H9 (cell line): ENCODE results near the gene TUBA8. TPM values are rescaled to one million over a fixed set of nuclear protein-coding genes. Genes with fewer than 3 reads are reported as not detected.
"Not testable (repeated sequence)": the region's sequence is repeated elsewhere in the genome, so short reads cannot be mapped to it uniquely, and the experiment has no call there.

Source experiments
- DNase-seq: peaks from one replicate; pipeline ENCODE4 v3.0.0-alpha.2; 2017
- H2AFZ ChIP-seq: one replicate; pipeline ENCODE4 v1.6.1; 2013; ENCODE audit warnings: mild to moderate bottlenecking, low read length, control low read depth, moderate library complexity
- H2AK5ac ChIP-seq: 2 replicates; pipeline ENCODE4 v1.6.1; 2013; ENCODE audit warnings: low read length, control low read depth, mixed read lengths; ENCODE audit not compliant: insufficient read length
- H2BK120ac ChIP-seq: one replicate; pipeline ENCODE4 v1.6.1; 2013; ENCODE audit warnings: low read depth, mild to moderate bottlenecking, low read length, control low read depth, inconsistent platforms; ENCODE audit not compliant: poor library complexity, severe bottlenecking
- H2BK12ac ChIP-seq: 2 replicates; pipeline ENCODE4 v1.6.1; 2013; ENCODE audit warnings: low read length, control low read depth, mixed read lengths, low read depth; ENCODE audit not compliant: insufficient read length
- H2BK15ac ChIP-seq: 2 replicates; pipeline ENCODE4 v1.6.1; 2013; ENCODE audit warnings: low read depth, low read length, control low read depth
- H2BK20ac ChIP-seq: one replicate; pipeline ENCODE4 v1.6.1; 2013; ENCODE audit warnings: low read depth, mild to moderate bottlenecking, low read length, control low read depth, inconsistent platforms; ENCODE audit not compliant: poor library complexity, severe bottlenecking
- H2BK5ac ChIP-seq: 2 replicates; pipeline ENCODE4 v1.6.1; 2013; ENCODE audit warnings: low read length, control low read depth, mixed read lengths; ENCODE audit not compliant: insufficient read length
- H3K14ac ChIP-seq: 2 replicates; pipeline ENCODE4 v1.6.1; 2013; ENCODE audit warnings: low read length, control low read depth; ENCODE audit not compliant: insufficient read depth
- H3K18ac ChIP-seq: 2 replicates; pipeline ENCODE4 v1.6.1; 2013; ENCODE audit warnings: low read depth, mild to moderate bottlenecking, mixed read lengths, low read length, control low read depth; ENCODE audit not compliant: insufficient read length
- H3K23ac ChIP-seq: 2 replicates; pipeline ENCODE4 v1.6.1; 2013; ENCODE audit warnings: low read length, control low read depth, mixed read lengths, low read depth; ENCODE audit not compliant: insufficient read length
- H3K23me2 ChIP-seq: 2 replicates; pipeline ENCODE4 v1.6.1; 2013; ENCODE audit warnings: low read depth, mild to moderate bottlenecking, mixed read lengths, low read length, control low read depth; ENCODE audit not compliant: insufficient read length, poor library complexity, severe bottlenecking
- H3K27ac ChIP-seq: 2 replicates; pipeline ENCODE4 v1.5.1; 2013; ENCODE audit warnings: low read length, control low read depth, mixed read lengths, low read depth; ENCODE audit not compliant: insufficient read length
- H3K27me3 ChIP-seq: 2 replicates; pipeline ENCODE4 v1.6.1; 2013; ENCODE audit warnings: low read length, control low read depth, inconsistent platforms; ENCODE audit not compliant: insufficient read depth
- H3K4ac ChIP-seq: 2 replicates; pipeline ENCODE4 v1.6.1; 2013; ENCODE audit warnings: low read depth, mild to moderate bottlenecking, control low read depth, inconsistent platforms, low read length, moderate library complexity
- H3K4me1 ChIP-seq: 2 replicates; pipeline ENCODE4 v1.6.1; 2013; ENCODE audit warnings: low read length, control low read depth, inconsistent platforms; ENCODE audit not compliant: insufficient read depth
- H3K4me2 ChIP-seq: 2 replicates; pipeline ENCODE4 v1.6.1; 2013; ENCODE audit warnings: low read length, control low read depth, mixed read lengths; ENCODE audit not compliant: insufficient read length, insufficient read depth
- H3K56ac ChIP-seq: 2 replicates; pipeline ENCODE4 v1.6.1; 2013; ENCODE audit warnings: low read depth, mild to moderate bottlenecking, mixed read lengths, low read length, control low read depth; ENCODE audit not compliant: insufficient read length
- H3K79me1 ChIP-seq: 2 replicates; pipeline ENCODE4 v1.6.1; 2013; ENCODE audit warnings: low read depth, mild to moderate bottlenecking, moderate library complexity, low read length, control low read depth, inconsistent platforms; ENCODE audit not compliant: insufficient read depth, poor library complexity, severe bottlenecking
- H3K79me2 ChIP-seq: 2 replicates; pipeline ENCODE4 v1.6.1; 2013; ENCODE audit warnings: low read length, control low read depth, inconsistent platforms; ENCODE audit not compliant: insufficient read depth
- H3K9ac ChIP-seq: 2 replicates; pipeline ENCODE4 v1.6.1; 2013; ENCODE audit warnings: low read length, control low read depth, mixed read lengths; ENCODE audit not compliant: insufficient read length; ENCODE audit errors: extremely low read depth
- H3K9me3 ChIP-seq: one replicate; pipeline ENCODE4 v1.6.1; 2013; ENCODE audit warnings: low read depth, low read length, inconsistent platforms; ENCODE audit not compliant: control insufficient read depth
- H3T11ph ChIP-seq: one replicate; pipeline ENCODE4 v1.6.1; 2013; ENCODE audit warnings: mild to moderate bottlenecking, low read length, control low read depth, inconsistent platforms
- H4K20me1 ChIP-seq: one replicate; pipeline ENCODE4 v1.6.1; 2013; ENCODE audit not compliant: control insufficient read depth, insufficient read length, insufficient read depth
- H4K5ac ChIP-seq: 2 replicates; pipeline ENCODE4 v1.6.1; 2013; ENCODE audit warnings: low read depth, mild to moderate bottlenecking, mixed read lengths, low read length, control low read depth; ENCODE audit not compliant: insufficient read length
- H4K8ac ChIP-seq: replicated peaks from 2 replicates; pipeline ENCODE4 v1.6.1; 2013; ENCODE audit warnings: low read length, control low read depth, mixed read lengths, low read depth; ENCODE audit not compliant: insufficient read length
- H4K91ac ChIP-seq: 2 replicates; pipeline ENCODE4 v1.6.1; 2013; ENCODE audit warnings: low read depth, mild to moderate bottlenecking, moderate library complexity, mixed read lengths, low read length, control low read depth; ENCODE audit not compliant: insufficient read length
- H3K27ac Mint-ChIP-seq, 3 experiments: 2 replicates in 2 of 3; 3 replicates in 1 of 3; pipeline ENCODE4 v1.8.0; 2020 to 2021; ENCODE audit warnings: mixed read lengths in 3 of 3, mild to moderate bottlenecking in 1 of 3, moderate library complexity in 1 of 3
- H3K27me3 Mint-ChIP-seq: 2 replicates; pipeline ENCODE4 v1.8.0; 2021; ENCODE audit warnings: low read depth, mild to moderate bottlenecking, moderate library complexity, mixed read lengths
- H3K36me3 Mint-ChIP-seq, 3 experiments: 2 replicates in 2 of 3; 3 replicates in 1 of 3; pipeline ENCODE4 v1.8.0; 2020 to 2021; ENCODE audit warnings: low read depth in 3 of 3, mixed read lengths in 3 of 3; ENCODE audit not compliant: insufficient read depth in 1 of 3
- H3K4me1 Mint-ChIP-seq, 2 experiments: 2 replicates each; pipeline ENCODE4 v1.8.0; 2020; ENCODE audit warnings: mixed read lengths in 2 of 2
- H3K4me3 Mint-ChIP-seq, 2 experiments: 2 replicates in 1 of 2; 3 replicates in 1 of 2; pipeline ENCODE4 v1.8.0; 2020 to 2021; ENCODE audit warnings: mild to moderate bottlenecking in 2 of 2, mixed read lengths in 2 of 2, moderate library complexity in 1 of 2
- H3K9me3 Mint-ChIP-seq, 2 experiments: 2 replicates in 1 of 2; 3 replicates in 1 of 2; pipeline ENCODE4 v1.8.0; 2020; ENCODE audit warnings: mild to moderate bottlenecking in 2 of 2, mixed read lengths in 2 of 2, moderate library complexity in 1 of 2
- WGBS: extraction: QIAGEN DNeasy Blood & Tissue Kit; methylation state at CpG from one replicate; pipeline ENCODE4 v1.1.7; 2013; ENCODE audit warnings: missing lambda C conversion rate, low lambda C conversion rate, mixed read lengths; ENCODE audit not compliant: insufficient read length; ENCODE audit errors: extremely low coverage; 5-methylcytosine and 5-hydroxymethylcytosine counted together
- total RNA-seq: library from RNA; stranded (reverse); gene quantifications from 2 replicates; pipeline ENCODE4 v1.2.1, GENCODE V29; 2021
- TF ChIP-seq, protein P1 (sequence below): fragments of 200-600 bp; sonication (generic); conservative IDR thresholded peaks from 3 replicates; pipeline ENCODE4 v1.8.0; 2021; ENCODE audit warnings: antibody characterized with exemption, mild to moderate bottlenecking

TUBA8 gene
- total RNA-seq, 1 experiment from 2014 or later, result 2.0 TPM

DNA sequence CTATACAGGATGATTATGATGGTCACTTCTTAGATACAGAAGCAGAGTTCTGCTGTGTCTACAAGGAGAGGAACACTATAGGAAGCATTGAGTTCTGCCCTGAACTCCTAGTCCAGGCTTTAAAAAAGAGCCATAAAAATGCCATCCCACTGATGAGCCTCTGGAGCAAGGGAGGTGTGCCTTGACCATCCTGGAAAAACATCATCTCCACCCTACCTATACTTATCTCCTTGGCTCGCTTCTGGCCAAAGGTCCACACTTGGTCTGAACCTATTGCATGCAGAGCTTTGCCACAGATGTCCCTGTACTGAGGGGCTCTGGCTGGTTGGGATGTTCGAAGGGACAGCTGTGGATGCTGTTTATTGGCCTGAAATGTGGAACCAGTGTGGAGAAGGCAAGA lies 37.1 kb upstream of the TUBA8 start:
- Histone ChIP-seq H3K4me1 (no peaks in the 10 kb centered on the region), H3K18ac (no peak overlapping the region), H4K5ac (no peak overlapping the region), H3K27ac (no peak overlapping the region), H3K79me1 (no peaks in the 10 kb centered on the region), H3K4me2 (no peak overlapping the region), H2AK5ac (no peak overlapping the region), H3K9me3 (no peaks in the 10 kb centered on the region), H2BK15ac (no peak overlapping the region), H3K4ac (no peak overlapping the region), H4K20me1 (peaks cover 2% of the 10 kb centered on the region), H3T11ph (no peak overlapping the region), H3K56ac (no peak overlapping the region), H4K91ac (no peak overlapping the region), H2AFZ (no peak overlapping the region), H3K14ac (no peak overlapping the region), H4K8ac (no peak overlapping the region), H2BK12ac (no peak overlapping the region), H3K23ac (no peak overlapping the region), H3K79me2 (no peaks in the 10 kb centered on the region), H2BK20ac (no peak overlapping the region), H3K27me3 (no peaks in the 10 kb centered on the region), H2BK120ac (no peak overlapping the region), H3K9ac (no peak overlapping the region), H2BK5ac (no peak overlapping the region), H3K23me2 (peaks cover 5% of the 10 kb centered on the region)
- Mint-ChIP-seq H3K27ac (no peak overlapping the region), H3K9me3 (no peaks in the 10 kb centered on the region), H3K36me3 (peaks cover 0 to under 1% (median under 1%) of the 10 kb centered on the region in 3 experiments; a peak in 4 of 7 replicates), H3K4me3 (no peak overlapping the region), H3K27me3 (peaks cover 27% of the 10 kb centered on the region), H3K4me1 (peaks cover 7 to 15% of the 10 kb centered on the region in 2 experiments)
- no CpG with 5 or more reads among the region's 2 CpGs for WGBS
- TF ChIP-seq, protein P1, sequence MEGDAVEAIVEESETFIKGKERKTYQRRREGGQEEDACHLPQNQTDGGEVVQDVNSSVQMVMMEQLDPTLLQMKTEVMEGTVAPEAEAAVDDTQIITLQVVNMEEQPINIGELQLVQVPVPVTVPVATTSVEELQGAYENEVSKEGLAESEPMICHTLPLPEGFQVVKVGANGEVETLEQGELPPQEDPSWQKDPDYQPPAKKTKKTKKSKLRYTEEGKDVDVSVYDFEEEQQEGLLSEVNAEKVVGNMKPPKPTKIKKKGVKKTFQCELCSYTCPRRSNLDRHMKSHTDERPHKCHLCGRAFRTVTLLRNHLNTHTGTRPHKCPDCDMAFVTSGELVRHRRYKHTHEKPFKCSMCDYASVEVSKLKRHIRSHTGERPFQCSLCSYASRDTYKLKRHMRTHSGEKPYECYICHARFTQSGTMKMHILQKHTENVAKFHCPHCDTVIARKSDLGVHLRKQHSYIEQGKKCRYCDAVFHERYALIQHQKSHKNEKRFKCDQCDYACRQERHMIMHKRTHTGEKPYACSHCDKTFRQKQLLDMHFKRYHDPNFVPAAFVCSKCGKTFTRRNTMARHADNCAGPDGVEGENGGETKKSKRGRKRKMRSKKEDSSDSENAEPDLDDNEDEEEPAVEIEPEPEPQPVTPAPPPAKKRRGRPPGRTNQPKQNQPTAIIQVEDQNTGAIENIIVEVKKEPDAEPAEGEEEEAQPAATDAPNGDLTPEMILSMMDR, result no peak
- DNase-seq, result no peak

DNA sequence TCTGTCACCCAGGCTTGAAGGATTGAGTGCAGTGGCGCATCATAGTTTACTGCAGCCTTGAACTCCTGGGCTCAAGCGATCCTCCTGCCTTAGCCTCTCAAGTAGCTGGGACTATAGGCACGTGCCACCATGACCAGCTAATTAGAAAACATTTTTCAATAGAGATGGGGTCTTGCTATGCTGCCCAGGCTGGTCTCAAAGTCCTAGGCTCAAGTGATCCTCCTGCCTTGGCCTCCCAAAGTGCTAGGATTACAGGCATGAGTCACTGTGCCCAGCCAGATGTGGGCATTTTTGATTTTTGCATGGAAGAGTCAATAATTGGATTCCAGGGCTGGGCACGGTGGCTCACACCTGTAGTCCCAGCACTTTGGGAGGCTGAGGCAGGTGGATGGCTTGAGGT lies 36.7 kb upstream of the TUBA8 start:
- not testable (repeated sequence) for H3K79me2 ChIP-seq, H2AFZ ChIP-seq, H3K23me2 ChIP-seq, H2BK12ac ChIP-seq, H3K56ac ChIP-seq, DNase-seq, H3K18ac ChIP-seq, H2AK5ac ChIP-seq, H2BK20ac ChIP-seq, H4K8ac ChIP-seq, H3K14ac ChIP-seq, H3K9ac ChIP-seq, H4K20me1 ChIP-seq, H3K27ac Mint-ChIP-seq, H4K5ac ChIP-seq, H3K9me3 Mint-ChIP-seq, H3K4me3 Mint-ChIP-seq, H3K79me1 ChIP-seq, H3K23ac ChIP-seq, H3K4ac ChIP-seq, H3T11ph ChIP-seq, H4K91ac ChIP-seq, H3K27me3 ChIP-seq, H3K4me1 ChIP-seq, H3K9me3 ChIP-seq, H2BK5ac ChIP-seq, H2BK15ac ChIP-seq, H2BK120ac ChIP-seq, H3K36me3 Mint-ChIP-seq, H3K4me2 ChIP-seq, H3K27ac ChIP-seq
- Mint-ChIP-seq H3K4me1 (peaks cover 12 to 18% of the 10 kb centered on the region in 2 experiments), H3K27me3 (peaks cover 25% of the 10 kb centered on the region)
- WGBS, result no CpG with 5 or more reads among the region's 4 CpGs
